ENCODE measurements around the gene ZNF765.

GRCh38 chr19:53365134-53365898 is 29.6 kb upstream of the ZNF765 start, which contains the start of gene ZNF525:
- TF ChIP-seq CTCF (IDR thresholded peaks at IDR 0.05): peak in 1 of 2 donors; percentile 26
- TF ChIP-seq EP300 (IDR thresholded peaks at IDR 0.05): no peak
- peak in 1 of 2 donors; percentile 38 for TF ChIP-seq POLR2A (IDR thresholded peaks at IDR 0.05)
- no peak for TF ChIP-seq POLR2AphosphoS5 (IDR thresholded peaks at IDR 0.05)
